ENCODE results near the gene WDR53.

DNA sequence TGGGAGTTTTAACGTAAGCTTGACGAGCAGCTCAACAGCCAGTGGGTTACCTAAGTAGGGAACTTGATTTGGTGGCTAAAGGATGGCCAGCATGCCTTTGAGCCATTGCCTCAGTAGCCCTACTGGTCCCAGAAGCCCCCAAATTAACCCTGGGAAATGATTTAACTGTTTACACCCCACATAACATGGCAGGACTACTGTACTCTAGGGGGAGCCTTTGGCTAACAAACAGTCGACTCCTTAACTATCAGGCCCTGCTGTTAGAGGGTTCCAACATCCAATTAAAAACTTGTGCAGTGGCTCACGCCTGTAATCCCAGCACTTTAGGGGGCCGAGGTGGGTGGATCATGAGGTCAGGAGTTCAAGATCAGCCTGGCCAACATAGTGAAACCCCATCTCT lies 43.8 kb downstream of the WDR53 start:
- TF ChIP-seq CEBPB (IDR thresholded peaks at IDR 0.05; ENCODE audit: low read depth): no peak
- TF ChIP-seq, protein P1, sequence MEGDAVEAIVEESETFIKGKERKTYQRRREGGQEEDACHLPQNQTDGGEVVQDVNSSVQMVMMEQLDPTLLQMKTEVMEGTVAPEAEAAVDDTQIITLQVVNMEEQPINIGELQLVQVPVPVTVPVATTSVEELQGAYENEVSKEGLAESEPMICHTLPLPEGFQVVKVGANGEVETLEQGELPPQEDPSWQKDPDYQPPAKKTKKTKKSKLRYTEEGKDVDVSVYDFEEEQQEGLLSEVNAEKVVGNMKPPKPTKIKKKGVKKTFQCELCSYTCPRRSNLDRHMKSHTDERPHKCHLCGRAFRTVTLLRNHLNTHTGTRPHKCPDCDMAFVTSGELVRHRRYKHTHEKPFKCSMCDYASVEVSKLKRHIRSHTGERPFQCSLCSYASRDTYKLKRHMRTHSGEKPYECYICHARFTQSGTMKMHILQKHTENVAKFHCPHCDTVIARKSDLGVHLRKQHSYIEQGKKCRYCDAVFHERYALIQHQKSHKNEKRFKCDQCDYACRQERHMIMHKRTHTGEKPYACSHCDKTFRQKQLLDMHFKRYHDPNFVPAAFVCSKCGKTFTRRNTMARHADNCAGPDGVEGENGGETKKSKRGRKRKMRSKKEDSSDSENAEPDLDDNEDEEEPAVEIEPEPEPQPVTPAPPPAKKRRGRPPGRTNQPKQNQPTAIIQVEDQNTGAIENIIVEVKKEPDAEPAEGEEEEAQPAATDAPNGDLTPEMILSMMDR (IDR thresholded peaks at IDR 0.05 in 2 of 3, conservative IDR thresholded peaks at IDR 0.05 in 1 of 3; ENCODE audit: borderline replicate concordance in 1 of 3, insufficient read depth in 1 of 3, low read depth in 2 of 3, low read length in 2 of 3): peak; percentile 53 to 62 (median 56); a peak in 5 of 6 replicates
- TF ChIP-seq ZFX (IDR thresholded peaks at IDR 0.05): no peak
- no peak for TF ChIP-seq CBX3 (IDR thresholded peaks at IDR 0.05; ENCODE audit: low read depth)
- TF ChIP-seq TCF7L2 (IDR thresholded peaks at IDR 0.05; ENCODE audit: borderline replicate concordance, extremely low read depth, insufficient read depth, insufficient read length): no peak
- TF ChIP-seq, protein P2, sequence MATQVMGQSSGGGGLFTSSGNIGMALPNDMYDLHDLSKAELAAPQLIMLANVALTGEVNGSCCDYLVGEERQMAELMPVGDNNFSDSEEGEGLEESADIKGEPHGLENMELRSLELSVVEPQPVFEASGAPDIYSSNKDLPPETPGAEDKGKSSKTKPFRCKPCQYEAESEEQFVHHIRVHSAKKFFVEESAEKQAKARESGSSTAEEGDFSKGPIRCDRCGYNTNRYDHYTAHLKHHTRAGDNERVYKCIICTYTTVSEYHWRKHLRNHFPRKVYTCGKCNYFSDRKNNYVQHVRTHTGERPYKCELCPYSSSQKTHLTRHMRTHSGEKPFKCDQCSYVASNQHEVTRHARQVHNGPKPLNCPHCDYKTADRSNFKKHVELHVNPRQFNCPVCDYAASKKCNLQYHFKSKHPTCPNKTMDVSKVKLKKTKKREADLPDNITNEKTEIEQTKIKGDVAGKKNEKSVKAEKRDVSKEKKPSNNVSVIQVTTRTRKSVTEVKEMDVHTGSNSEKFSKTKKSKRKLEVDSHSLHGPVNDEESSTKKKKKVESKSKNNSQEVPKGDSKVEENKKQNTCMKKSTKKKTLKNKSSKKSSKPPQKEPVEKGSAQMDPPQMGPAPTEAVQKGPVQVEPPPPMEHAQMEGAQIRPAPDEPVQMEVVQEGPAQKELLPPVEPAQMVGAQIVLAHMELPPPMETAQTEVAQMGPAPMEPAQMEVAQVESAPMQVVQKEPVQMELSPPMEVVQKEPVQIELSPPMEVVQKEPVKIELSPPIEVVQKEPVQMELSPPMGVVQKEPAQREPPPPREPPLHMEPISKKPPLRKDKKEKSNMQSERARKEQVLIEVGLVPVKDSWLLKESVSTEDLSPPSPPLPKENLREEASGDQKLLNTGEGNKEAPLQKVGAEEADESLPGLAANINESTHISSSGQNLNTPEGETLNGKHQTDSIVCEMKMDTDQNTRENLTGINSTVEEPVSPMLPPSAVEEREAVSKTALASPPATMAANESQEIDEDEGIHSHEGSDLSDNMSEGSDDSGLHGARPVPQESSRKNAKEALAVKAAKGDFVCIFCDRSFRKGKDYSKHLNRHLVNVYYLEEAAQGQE (IDR thresholded peaks at IDR 0.05; ENCODE audit: low read depth): no peak
- TF ChIP-seq ZNF274 (IDR thresholded peaks at IDR 0.05; ENCODE audit: low read depth, low read length): no peak
- TF ChIP-seq POLR2A (IDR thresholded peaks at IDR 0.05; ENCODE audit: borderline replicate concordance, extremely low read depth, insufficient read depth, insufficient read length): no peak
- no peak for TF ChIP-seq POLR2AphosphoS5 (IDR thresholded peaks at IDR 0.05; ENCODE audit: low read depth, low read length)
